Prostate gland (tissue), 2 donors: ENCODE measurements around the gene APOO.

Experiments used
- POLR2A ChIP-seq: fragments of 450-650 bp; IDR thresholded peaks from one replicate; pipeline ENCODE4 v1.6.1; 2016; ENCODE audit warnings: antibody characterized with exemption, mild to moderate bottlenecking
- TF ChIP-seq, protein P1 (sequence below), 4 experiments: fragments of 200-600 bp in 2 of 4; fragments of 450-650 bp in 2 of 4; sonication (generic) in 2 of 4; IDR thresholded peaks; 1 replicate in 3 of 4; 2 replicates in 1 of 4; pipeline ENCODE4 v1.5.1; 2016 to 2019; ENCODE audit warnings: antibody characterized with exemption in 4 of 4, mild to moderate bottlenecking in 2 of 4, moderate library complexity in 2 of 4

DNA sequence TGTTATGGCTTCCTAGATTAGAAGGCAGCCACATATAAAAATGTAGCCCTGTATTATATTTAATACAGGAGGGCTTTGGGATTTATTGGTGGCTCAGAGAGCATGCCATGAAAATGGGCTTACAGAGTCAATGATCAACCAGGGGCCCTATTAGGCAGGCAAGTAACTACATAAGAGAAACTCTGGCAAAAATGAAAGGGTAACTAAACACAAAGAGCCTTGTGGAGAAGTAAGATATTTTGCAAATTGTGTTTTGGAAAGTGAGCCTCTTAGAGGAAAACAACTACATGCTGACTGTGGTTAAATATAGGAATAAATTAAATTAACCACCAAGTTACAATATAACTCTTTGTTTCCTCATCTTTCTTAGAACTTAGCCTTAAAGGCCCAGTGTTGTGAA is 119.2 kb downstream of the APOO start:
- TF ChIP-seq POLR2A: no peak
- TF ChIP-seq, protein P1, sequence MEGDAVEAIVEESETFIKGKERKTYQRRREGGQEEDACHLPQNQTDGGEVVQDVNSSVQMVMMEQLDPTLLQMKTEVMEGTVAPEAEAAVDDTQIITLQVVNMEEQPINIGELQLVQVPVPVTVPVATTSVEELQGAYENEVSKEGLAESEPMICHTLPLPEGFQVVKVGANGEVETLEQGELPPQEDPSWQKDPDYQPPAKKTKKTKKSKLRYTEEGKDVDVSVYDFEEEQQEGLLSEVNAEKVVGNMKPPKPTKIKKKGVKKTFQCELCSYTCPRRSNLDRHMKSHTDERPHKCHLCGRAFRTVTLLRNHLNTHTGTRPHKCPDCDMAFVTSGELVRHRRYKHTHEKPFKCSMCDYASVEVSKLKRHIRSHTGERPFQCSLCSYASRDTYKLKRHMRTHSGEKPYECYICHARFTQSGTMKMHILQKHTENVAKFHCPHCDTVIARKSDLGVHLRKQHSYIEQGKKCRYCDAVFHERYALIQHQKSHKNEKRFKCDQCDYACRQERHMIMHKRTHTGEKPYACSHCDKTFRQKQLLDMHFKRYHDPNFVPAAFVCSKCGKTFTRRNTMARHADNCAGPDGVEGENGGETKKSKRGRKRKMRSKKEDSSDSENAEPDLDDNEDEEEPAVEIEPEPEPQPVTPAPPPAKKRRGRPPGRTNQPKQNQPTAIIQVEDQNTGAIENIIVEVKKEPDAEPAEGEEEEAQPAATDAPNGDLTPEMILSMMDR (IDR thresholded peaks at IDR 0.05): no peak
